HepG2 (cell line): Measurements from ENCODE around the gene ACYP2. TPM values are rescaled to one million over a fixed set of nuclear protein-coding genes. Genes with fewer than 3 reads are reported as not detected.

ENCODE experiments used
- ATAC-seq: fragments of 200-7000 bp; cut with Tn5 transposase; 3 replicates; pipeline ENCODE4 v1.9.1; 2020; ENCODE audit warnings: mild to moderate bottlenecking, moderate library complexity
- BruUV-seq: library from RNA; stranded (reverse); fragments of 400-500 nt; replicated peaks from 2 replicates; lab custom pipeline; 2021; lab: Mats Ljungman, UMichigan
- CTCF ChIA-PET: fragments of 300-600 bp; formaldehyde crosslinking; extraction: SDS; loops from one replicate; lab custom pipeline; 2021; ENCODE audit warnings: low total read pairs, inconsistent platforms, low intra/inter-chr PET ratio; lab: Yijun Ruan, JAX
- POLR2A ChIA-PET: fragments of 350-600 bp; sonication (Branson Sonifier 250); formaldehyde crosslinking; loops from one replicate; lab custom pipeline; 2020; ENCODE audit warnings: antibody characterized with exemption, inconsistent platforms; lab: Yijun Ruan, JAX
- DNase-seq: peaks from one replicate; pipeline ENCODE4 v3.0.0-alpha.2; 2015; ENCODE audit warnings: low spot score
- FAIRE-seq: peaks from 3 replicates; lab custom pipeline; 2011; peaks lifted over from hg19 to GRCh38; lab: Jason Lieb, UNC
- H2AFZ ChIP-seq: one replicate; pipeline ENCODE4 v1.6.1; 2011; ENCODE audit warnings: low read length, inconsistent platforms
- H3K27ac ChIP-seq: fragments of 300-600 bp; 3 replicates; pipeline ENCODE4 v1.8.0; 2011; ENCODE audit warnings: mixed run types, mild to moderate bottlenecking, mixed read lengths, low read length, inconsistent platforms; ENCODE audit not compliant: insufficient read depth; ENCODE audit errors: extremely low read length
- H3K27me3 ChIP-seq, 2 experiments: fragments of 200-600 bp in 1 of 2; 2 replicates in 1 of 2; 3 replicates in 1 of 2; pipeline versions ENCODE4 v1.6.0 to v1.8.0; 2011; ENCODE audit warnings: low read length in 2 of 2, mild to moderate bottlenecking in 2 of 2, moderate library complexity in 2 of 2, inconsistent platforms in 1 of 2; ENCODE audit not compliant: insufficient read depth in 2 of 2, control insufficient read depth in 1 of 2
- H3K36me3 ChIP-seq, 2 experiments: fragments of 200-600 bp in 1 of 2; replicated peaks in 1 of 2; 2 replicates in 1 of 2; 3 replicates in 1 of 2; pipeline versions ENCODE4 v1.5.1 to v1.8.0; 2011; ENCODE audit warnings: low read length in 2 of 2, inconsistent platforms in 1 of 2; ENCODE audit not compliant: insufficient read depth in 2 of 2, control insufficient read depth in 1 of 2
- H3K4me1 ChIP-seq: 2 replicates; pipeline ENCODE4 v1.5.1; 2012; ENCODE audit warnings: low read length, inconsistent platforms; ENCODE audit not compliant: insufficient read depth
- H3K4me2 ChIP-seq: 2 replicates; pipeline ENCODE4 v1.6.0; 2011; ENCODE audit warnings: low read depth, low read length, inconsistent platforms
- H3K4me3 ChIP-seq, 3 experiments: fragments of 200-600 bp in 1 of 3; sonication (generic), shearing (Covaris generic) in 1 of 3; replicated peaks in 1 of 3; 2 replicates each; pipeline ENCODE4 v1.5.1; 2011 to 2016; ENCODE audit warnings: low read length in 3 of 3, inconsistent platforms in 2 of 3, low read depth in 2 of 3, mild to moderate bottlenecking in 2 of 3, control low read depth in 1 of 3, mixed read lengths in 1 of 3; ENCODE audit not compliant: insufficient read depth in 1 of 3
- H3K79me2 ChIP-seq: one replicate; pipeline ENCODE4 v1.6.1; 2011; ENCODE audit warnings: low read length, inconsistent platforms; ENCODE audit not compliant: insufficient read depth
- H3K9ac ChIP-seq: 2 replicates; pipeline ENCODE4 v1.6.0; 2011; ENCODE audit warnings: mild to moderate bottlenecking, low read depth, low read length, inconsistent platforms; ENCODE audit not compliant: insufficient read depth
- H3K9me3 ChIP-seq: 2 replicates; pipeline ENCODE4 v1.5.1; 2012; ENCODE audit warnings: mild to moderate bottlenecking, low read length
- H4K20me1 ChIP-seq: 2 replicates; pipeline ENCODE4 v1.6.0; 2011; ENCODE audit warnings: inconsistent platforms, mild to moderate bottlenecking, low read length, moderate library complexity; ENCODE audit not compliant: insufficient read depth
- DNMT1 ChIP-seq: sonication (generic); formaldehyde crosslinking; IDR thresholded peaks from 2 replicates; pipeline ENCODE4 v1.5.1; 2020; ENCODE audit warnings: mild to moderate bottlenecking, missing genetic modification reagents
- GLI4 ChIP-seq: sonication (generic); formaldehyde crosslinking; IDR thresholded peaks from 2 replicates; pipeline ENCODE4 v1.5.1; 2020; ENCODE audit warnings: missing genetic modification reagents, mild to moderate bottlenecking, moderate library complexity, borderline replicate concordance
- HOXA5 ChIP-seq: sonication (generic); formaldehyde crosslinking; IDR thresholded peaks from 2 replicates; pipeline ENCODE4 v1.4.0; 2020; ENCODE audit warnings: missing genetic modification reagents
- JUND ChIP-seq: sonication (generic); formaldehyde crosslinking; IDR thresholded peaks from 2 replicates; pipeline ENCODE4 v1.8.0; 2022; ENCODE audit warnings: mild to moderate bottlenecking, missing genetic modification reagents
- PBX3 ChIP-seq: sonication (generic); formaldehyde crosslinking; IDR thresholded peaks from 2 replicates; pipeline ENCODE4 v1.8.1; 2023; ENCODE audit warnings: missing genetic modification reagents, inconsistent platforms, borderline replicate concordance
- POLR2G ChIP-seq: fragments of 200-400 bp; formaldehyde crosslinking; IDR thresholded peaks from 2 replicates; pipeline ENCODE4 v1.6.1; 2018; ENCODE audit warnings: mild to moderate bottlenecking, low read depth, low read length, moderate library complexity
- SATB2 ChIP-seq: sonication (generic); formaldehyde crosslinking; IDR thresholded peaks from 2 replicates; pipeline ENCODE4 v1.5.0; 2020; ENCODE audit warnings: missing genetic modification reagents
- SRSF4 ChIP-seq: fragments of 200-400 bp; formaldehyde crosslinking; IDR thresholded peaks from one replicate; pipeline ENCODE4 v1.6.1; 2018; ENCODE audit warnings: mild to moderate bottlenecking, low read depth, low read length, moderate library complexity; ENCODE audit not compliant: poor library complexity, severe bottlenecking
- SSRP1 ChIP-seq: IDR thresholded peaks from 2 replicates; pipeline ENCODE4 v1.6.1; 2016; ENCODE audit warnings: control low read depth
- TCF7L2 ChIP-seq: IDR thresholded peaks from 2 replicates; pipeline ENCODE4 v1.6.1; 2011; ENCODE audit warnings: mild to moderate bottlenecking, low read depth, low read length, moderate library complexity
- ZBTB49 ChIP-seq: sonication (generic); formaldehyde crosslinking; IDR thresholded peaks from 2 replicates; pipeline ENCODE4 v1.4.0; 2020; ENCODE audit warnings: missing genetic modification reagents, borderline replicate concordance
- ZFP36L2 ChIP-seq: sonication (generic); formaldehyde crosslinking; IDR thresholded peaks from 2 replicates; pipeline ENCODE4 v1.4.0; 2020; ENCODE audit warnings: missing genetic modification reagents
- ZIK1 ChIP-seq: sonication (generic); formaldehyde crosslinking; IDR thresholded peaks from 2 replicates; pipeline ENCODE4 v1.5.0; 2020; ENCODE audit warnings: mild to moderate bottlenecking, low read depth, missing genetic modification reagents, borderline replicate concordance
- ZNF605 ChIP-seq: sonication (generic); formaldehyde crosslinking; IDR thresholded peaks from 2 replicates; pipeline ENCODE4 v1.8.0; 2022; ENCODE audit warnings: mild to moderate bottlenecking, missing genetic modification reagents
- ZNF607 ChIP-seq: sonication (generic); formaldehyde crosslinking; IDR thresholded peaks from 2 replicates; pipeline ENCODE4 v1.5.1; 2020; ENCODE audit warnings: missing genetic modification reagents, mild to moderate bottlenecking, borderline replicate concordance
- ZNF839 ChIP-seq: sonication (generic); formaldehyde crosslinking; IDR thresholded peaks from 2 replicates; pipeline ENCODE4 v1.4.0; 2020; ENCODE audit warnings: missing genetic modification reagents, mild to moderate bottlenecking, borderline replicate concordance
- WGBS: methylation state at CpG from one replicate; pipeline ENCODE4 v1.1.6; 2017; ENCODE audit warnings: low lambda C conversion rate; 5-methylcytosine and 5-hydroxymethylcytosine counted together
- in situ Hi-C: cut with HindIII; loops from 2 replicates; pipeline ENCODE4 v1.10.0; 2017; ENCODE audit warnings: low pct_unique_long_range_greater_than_20kb; ENCODE audit not compliant: extremely low pct_ligation_motif_present
- intact Hi-C: fragments of 100-400 bp; cut with micrococcal nuclease; formaldehyde crosslinking; loops from one replicate; pipeline ENCODE4 v1.10.0; 2022; ENCODE audit not compliant: unreplicated experiment
- polyA plus RNA-seq, 8 experiments: library from polyadenylated mRNA; depleted of rRNA in 3 of 8; stranded (reverse) in 7 of 8; unstranded in 1 of 8; fragments of >200 nt; fragmentation: Illumina TruSeq in 4 of 8; extraction: Trizol in 4 of 8; gene quantifications; 2 replicates each; pipeline versions ENCODE4 v1.2.1 to v1.2.3, GENCODE V29; 2011 to 2016; ENCODE audit warnings: low read depth in 4 of 8, missing spikeins in 1 of 8, mixed read lengths in 1 of 8; ENCODE audit not compliant: insufficient read depth in 1 of 8
- total RNA-seq, 5 experiments: library from RNA; depleted of rRNA; stranded (reverse); fragments of >200 nt; fragmentation: Illumina TruSeq; extraction: Trizol; gene quantifications; 2 replicates each; pipeline ENCODE4 v1.2.3, GENCODE V29; 2016; ENCODE audit warnings: low read depth in 1 of 5
- TF ChIP-seq, protein P1 (sequence below): sonication (generic); formaldehyde crosslinking; IDR thresholded peaks from 2 replicates; pipeline ENCODE4 v1.4.0; 2020; ENCODE audit warnings: missing genetic modification reagents

Gene ACYP2
- total and polyA plus RNA-seq, 2 of the 13 experiments (the other 11 are each of a cell fraction or from before 2014, with no cell fraction given), result 12.3 to 12.7 TPM

DNA sequence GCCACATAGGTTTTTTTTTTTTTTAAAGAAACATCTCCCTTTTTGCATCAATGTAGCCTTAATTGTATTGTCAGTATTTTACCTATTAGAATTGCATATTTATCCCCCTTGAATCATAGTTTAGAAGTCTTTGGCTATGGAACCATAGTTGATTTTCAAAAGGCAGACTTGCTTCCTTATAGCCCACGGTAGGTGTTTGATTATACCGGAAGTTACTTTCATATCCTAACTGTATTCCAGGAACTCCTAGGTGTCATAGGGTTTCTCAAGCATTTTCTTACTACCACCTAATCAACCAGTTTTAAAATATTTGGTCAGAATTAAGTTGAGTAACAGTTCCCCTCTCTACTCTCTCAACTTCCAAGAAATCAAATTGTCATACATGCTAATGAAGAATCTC is 227.2 kb downstream of the ACYP2 start:
- Histone ChIP-seq H3K4me3 (no peak overlapping the region), H3K27me3 (peaks cover 0 to 8% of the 10 kb centered on the region in 2 experiments; a peak in 2 of 5 replicates), H3K4me2 (no peak overlapping the region), H3K79me2 (no peaks in the 10 kb centered on the region), H3K4me1 (no peaks in the 10 kb centered on the region), H4K20me1 (no peaks in the 10 kb centered on the region), H3K9ac (no peak overlapping the region), H3K27ac (no peak overlapping the region), H3K9me3 (no peaks in the 10 kb centered on the region), H2AFZ (no peak overlapping the region), H3K36me3 (no peaks in the 10 kb centered on the region)
- no TSS peak for BruUV-seq
- ATAC-seq (no peak), FAIRE-seq (no peak), DNase-seq (no peak)
- POLR2A ChIA-PET, result interaction anchor here (1.0 kb wide), 1 partner anchor 12 kb away, joined by 3 read pairs; a partner anchor contains a TSS
- intact Hi-C loops, result loop anchor here (10.0 kb wide), 1 partner anchor 362 kb away; no protein-coding TSS in a partner anchor
- in situ Hi-C loops, result no loop called here
- 96% methylated on average over 2 of the region's 2 CpGs for WGBS
- CTCF ChIA-PET, result no interaction called here
- TF ChIP-seq GLI4 (CRISPR knock-in tag) (no peak), ZNF839 (CRISPR knock-in tag) (no peak), TCF7L2 (no peak), ZNF605 (CRISPR knock-in tag) (no peak), HOXA5 (CRISPR knock-in tag) (no peak), ZNF607 (CRISPR knock-in tag) (no peak), ZFP36L2 (CRISPR knock-in tag) (no peak), ZBTB49 (CRISPR knock-in tag) (no peak), ZIK1 (CRISPR knock-in tag) (no peak), SSRP1 (no peak), SATB2 (no peak), JUND (no peak), POLR2G (no peak), DNMT1 (CRISPR knock-in tag) (no peak), SRSF4 (no peak), PBX3 (no peak)
- TF ChIP-seq, protein P1, sequence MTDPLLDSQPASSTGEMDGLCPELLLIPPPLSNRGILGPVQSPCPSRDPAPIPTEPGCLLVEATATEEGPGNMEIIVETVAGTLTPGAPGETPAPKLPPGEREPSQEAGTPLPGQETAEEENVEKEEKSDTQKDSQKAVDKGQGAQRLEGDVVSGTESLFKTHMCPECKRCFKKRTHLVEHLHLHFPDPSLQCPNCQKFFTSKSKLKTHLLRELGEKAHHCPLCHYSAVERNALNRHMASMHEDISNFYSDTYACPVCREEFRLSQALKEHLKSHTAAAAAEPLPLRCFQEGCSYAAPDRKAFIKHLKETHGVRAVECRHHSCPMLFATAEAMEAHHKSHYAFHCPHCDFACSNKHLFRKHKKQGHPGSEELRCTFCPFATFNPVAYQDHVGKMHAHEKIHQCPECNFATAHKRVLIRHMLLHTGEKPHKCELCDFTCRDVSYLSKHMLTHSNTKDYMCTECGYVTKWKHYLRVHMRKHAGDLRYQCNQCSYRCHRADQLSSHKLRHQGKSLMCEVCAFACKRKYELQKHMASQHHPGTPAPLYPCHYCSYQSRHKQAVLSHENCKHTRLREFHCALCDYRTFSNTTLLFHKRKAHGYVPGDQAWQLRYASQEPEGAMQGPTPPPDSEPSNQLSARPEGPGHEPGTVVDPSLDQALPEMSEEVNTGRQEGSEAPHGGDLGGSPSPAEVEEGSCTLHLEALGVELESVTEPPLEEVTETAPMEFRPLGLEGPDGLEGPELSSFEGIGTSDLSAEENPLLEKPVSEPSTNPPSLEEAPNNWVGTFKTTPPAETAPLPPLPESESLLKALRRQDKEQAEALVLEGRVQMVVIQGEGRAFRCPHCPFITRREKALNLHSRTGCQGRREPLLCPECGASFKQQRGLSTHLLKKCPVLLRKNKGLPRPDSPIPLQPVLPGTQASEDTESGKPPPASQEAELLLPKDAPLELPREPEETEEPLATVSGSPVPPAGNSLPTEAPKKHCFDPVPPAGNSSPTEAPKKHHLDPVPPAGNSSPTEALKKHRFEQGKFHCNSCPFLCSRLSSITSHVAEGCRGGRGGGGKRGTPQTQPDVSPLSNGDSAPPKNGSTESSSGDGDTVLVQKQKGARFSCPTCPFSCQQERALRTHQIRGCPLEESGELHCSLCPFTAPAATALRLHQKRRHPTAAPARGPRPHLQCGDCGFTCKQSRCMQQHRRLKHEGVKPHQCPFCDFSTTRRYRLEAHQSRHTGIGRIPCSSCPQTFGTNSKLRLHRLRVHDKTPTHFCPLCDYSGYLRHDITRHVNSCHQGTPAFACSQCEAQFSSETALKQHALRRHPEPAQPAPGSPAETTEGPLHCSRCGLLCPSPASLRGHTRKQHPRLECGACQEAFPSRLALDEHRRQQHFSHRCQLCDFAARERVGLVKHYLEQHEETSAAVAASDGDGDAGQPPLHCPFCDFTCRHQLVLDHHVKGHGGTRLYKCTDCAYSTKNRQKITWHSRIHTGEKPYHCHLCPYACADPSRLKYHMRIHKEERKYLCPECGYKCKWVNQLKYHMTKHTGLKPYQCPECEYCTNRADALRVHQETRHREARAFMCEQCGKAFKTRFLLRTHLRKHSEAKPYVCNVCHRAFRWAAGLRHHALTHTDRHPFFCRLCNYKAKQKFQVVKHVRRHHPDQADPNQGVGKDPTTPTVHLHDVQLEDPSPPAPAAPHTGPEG (CRISPR knock-in tag), result no peak
